Lower leg skin (tissue), 4 donors: ENCODE measurements around the gene SMC3. TPM values are rescaled to one million over a fixed set of nuclear protein-coding genes. Genes with fewer than 3 reads are reported as not detected.

Experiments used
- DNase-seq, 2 donors: peaks; one replicate each; pipeline ENCODE4 v3.0.0-alpha.2; 2019; ENCODE audit warnings: low spot score in 2 of 2
- H3K4me3 ChIP-seq: fragments of 200-600 bp; sonication (generic); 2 replicates; pipeline ENCODE4 v1.5.1; 2017; ENCODE audit warnings: mild to moderate bottlenecking, low read depth; ENCODE audit not compliant: poor library complexity, severe bottlenecking
- CTCF ChIP-seq, 3 donors: fragments of 450-650 bp; IDR thresholded peaks; one replicate each; pipeline ENCODE4 v1.5.1; 2016; ENCODE audit warnings: antibody characterized with exemption in 3 of 3, mild to moderate bottlenecking in 3 of 3, moderate library complexity in 2 of 3
- POLR2A ChIP-seq, 2 donors: fragments of 450-650 bp; IDR thresholded peaks; one replicate each; pipeline ENCODE4 v1.6.1; 2016 to 2017; ENCODE audit warnings: antibody characterized with exemption in 2 of 2, mild to moderate bottlenecking in 1 of 2, moderate library complexity in 1 of 2
- WGBS, 2 donors: methylation state at CpG; one replicate each; pipeline ENCODE4 v1.1.5; 2018; 5-methylcytosine and 5-hydroxymethylcytosine counted together
- intact Hi-C: fragments of 100-400 bp; cut with DNase I; formaldehyde crosslinking; loops from one replicate; pipeline ENCODE4 v1.15.0; 2023; ENCODE audit warnings: low total_unique reads
- total RNA-seq, 4 donors: library from RNA; depleted of rRNA; stranded (reverse); fragments of >200 nt; gene quantifications; one replicate each; pipeline ENCODE4 v1.1.0, GENCODE V29; 2016

SMC3 gene
- total RNA-seq, 4 donors from 2014 or later, result 23.7 to 31.6 (median 30.5) TPM

GRCh38 chr10:110572862-110573261 is 5.4 kb downstream of the SMC3 start:
- TF ChIP-seq POLR2A (IDR thresholded peaks at IDR 0.05) (no peak), CTCF (IDR thresholded peaks at IDR 0.05) (no peak)
- no peak for DNase-seq
- intact Hi-C loops, result no loop called here
- 69 to 78% methylated on average over 2 of the region's 2 CpGs for WGBS, 2 donors
- H3K4me3 ChIP-seq, result no peak overlapping the region

- intact Hi-C loops, result no loop called here
- no peak for DNase-seq
- TF ChIP-seq CTCF (IDR thresholded peaks at IDR 0.05) (no peak), POLR2A (IDR thresholded peaks at IDR 0.05) (no peak)
- H3K4me3 ChIP-seq, result no peak overlapping the region
- 85 to 90% methylated on average over 5 of the region's 5 CpGs for WGBS, 2 donors
Measured at GRCh38 chr10:110574420-110574819, 6.9 kb downstream of the SMC3 start.

- 51 to 54% methylated on average over 5 of the region's 5 CpGs for WGBS, 2 donors
- no peak overlapping the region for H3K4me3 ChIP-seq
- TF ChIP-seq POLR2A (IDR thresholded peaks at IDR 0.05), result no peak
- TF ChIP-seq CTCF (IDR thresholded peaks at IDR 0.05), result no peak
- DNase-seq, result no peak
- intact Hi-C loops, result no loop called here
Measured at GRCh38 chr10:110576220-110576619, 8.7 kb downstream of the SMC3 start.

- WGBS, 2 donors, result 75 to 76% methylated on average over 3 of the region's 3 CpGs
- intact Hi-C loops, result no loop called here
- no peak overlapping the region for H3K4me3 ChIP-seq
- no peak for TF ChIP-seq POLR2A (IDR thresholded peaks at IDR 0.05)
- no peak for TF ChIP-seq CTCF (IDR thresholded peaks at IDR 0.05)
- DNase-seq, result no peak
Measured at GRCh38 chr10:110577056-110577455, 9.6 kb downstream of the SMC3 start.

- DNase-seq, result no peak
- TF ChIP-seq POLR2A (IDR thresholded peaks at IDR 0.05) (no peak), CTCF (IDR thresholded peaks at IDR 0.05) (no peak)
- intact Hi-C loops, result no loop called here
- H3K4me3 ChIP-seq, result no peak overlapping the region
- 92 to 97% methylated on average over 3 of the region's 3 CpGs for WGBS, 2 donors
Measured at GRCh38 chr10:110584006-110584405, 16.5 kb downstream of the SMC3 start.

GRCh38 chr10:110591760-110592159 is 24.3 kb downstream of the SMC3 start:
- no peak overlapping the region for H3K4me3 ChIP-seq
- intact Hi-C loops, result no loop called here
- TF ChIP-seq POLR2A (IDR thresholded peaks at IDR 0.05) (no peak), CTCF (IDR thresholded peaks at IDR 0.05) (no peak)
- no peak for DNase-seq
- whole genome bisulfite sequencing, 2 donors, result 89 to 94% methylated on average over 5 of the region's 5 CpGs
